GM13977 (cell line): Measurements from ENCODE around the gene USP22.

Experiments
- DNase-seq: peaks from one replicate; pipeline ENCODE4 v3.0.0; 2012; ENCODE audit warnings: low spot score
- in situ Hi-C: fragments of 300-500 bp; cut with MboI; formaldehyde crosslinking; loops from one replicate; pipeline ENCODE4 v1.12.0; 2022; ENCODE audit warnings: low sequenced_read_pairs, low pct_unique_long_range_greater_than_20kb, mixed read lengths, inconsistent platforms; ENCODE audit not compliant: unreplicated experiment
- TF ChIP-seq, protein P1 (sequence below): IDR thresholded peaks from 2 replicates; pipeline ENCODE4 v1.5.1; 2012; ENCODE audit warnings: mild to moderate bottlenecking, control low read depth; ENCODE audit not compliant: insufficient read depth; ENCODE audit errors: extremely low read depth, missing control alignments

USP22 gene

DNA sequence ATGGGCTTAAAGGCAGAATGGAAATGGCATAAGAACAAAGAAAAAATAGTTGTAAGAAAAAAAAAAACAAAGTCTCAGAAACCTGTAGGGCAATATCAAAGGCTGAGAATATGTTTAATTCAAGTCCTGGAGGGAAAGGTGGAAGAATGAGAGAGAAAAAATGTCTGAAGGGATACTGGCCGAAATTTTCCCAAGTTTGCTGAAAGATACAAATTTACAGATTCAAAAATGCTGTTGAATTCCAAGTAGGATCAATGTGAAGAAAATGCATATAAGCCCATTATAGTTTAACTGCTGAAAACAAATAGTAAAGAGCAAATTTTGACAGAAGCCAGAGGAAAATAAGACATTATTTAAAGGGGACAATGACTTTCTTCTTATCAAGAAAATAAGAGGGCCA is 6.6 kb upstream of the USP22 start:
- in situ Hi-C loops: no loop called here
- TF ChIP-seq, protein P1, sequence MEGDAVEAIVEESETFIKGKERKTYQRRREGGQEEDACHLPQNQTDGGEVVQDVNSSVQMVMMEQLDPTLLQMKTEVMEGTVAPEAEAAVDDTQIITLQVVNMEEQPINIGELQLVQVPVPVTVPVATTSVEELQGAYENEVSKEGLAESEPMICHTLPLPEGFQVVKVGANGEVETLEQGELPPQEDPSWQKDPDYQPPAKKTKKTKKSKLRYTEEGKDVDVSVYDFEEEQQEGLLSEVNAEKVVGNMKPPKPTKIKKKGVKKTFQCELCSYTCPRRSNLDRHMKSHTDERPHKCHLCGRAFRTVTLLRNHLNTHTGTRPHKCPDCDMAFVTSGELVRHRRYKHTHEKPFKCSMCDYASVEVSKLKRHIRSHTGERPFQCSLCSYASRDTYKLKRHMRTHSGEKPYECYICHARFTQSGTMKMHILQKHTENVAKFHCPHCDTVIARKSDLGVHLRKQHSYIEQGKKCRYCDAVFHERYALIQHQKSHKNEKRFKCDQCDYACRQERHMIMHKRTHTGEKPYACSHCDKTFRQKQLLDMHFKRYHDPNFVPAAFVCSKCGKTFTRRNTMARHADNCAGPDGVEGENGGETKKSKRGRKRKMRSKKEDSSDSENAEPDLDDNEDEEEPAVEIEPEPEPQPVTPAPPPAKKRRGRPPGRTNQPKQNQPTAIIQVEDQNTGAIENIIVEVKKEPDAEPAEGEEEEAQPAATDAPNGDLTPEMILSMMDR: no peak
- DNase-seq: no peak

DNA sequence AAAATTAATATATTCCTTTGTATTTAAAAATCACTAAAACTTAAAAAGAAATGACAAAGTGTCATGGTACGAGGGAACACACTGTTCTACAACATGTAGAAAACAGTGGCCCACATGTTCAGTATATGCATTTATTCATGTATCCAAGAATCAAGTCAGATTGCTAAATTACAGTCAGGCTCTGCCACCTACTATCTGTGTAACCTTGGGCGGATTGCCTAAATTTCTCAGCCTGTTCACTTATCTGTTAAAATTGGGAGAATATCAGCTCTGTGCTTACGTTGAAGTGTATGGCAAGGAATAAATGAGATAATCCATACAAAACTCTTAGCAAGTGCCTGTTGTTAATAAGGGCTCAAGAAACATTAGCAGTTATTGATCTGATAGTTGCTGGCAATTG is 3.4 kb upstream of the USP22 start:
- no peak for DNase-seq
- TF ChIP-seq, protein P1: no peak
- in situ Hi-C loops: no loop called here

DNA sequence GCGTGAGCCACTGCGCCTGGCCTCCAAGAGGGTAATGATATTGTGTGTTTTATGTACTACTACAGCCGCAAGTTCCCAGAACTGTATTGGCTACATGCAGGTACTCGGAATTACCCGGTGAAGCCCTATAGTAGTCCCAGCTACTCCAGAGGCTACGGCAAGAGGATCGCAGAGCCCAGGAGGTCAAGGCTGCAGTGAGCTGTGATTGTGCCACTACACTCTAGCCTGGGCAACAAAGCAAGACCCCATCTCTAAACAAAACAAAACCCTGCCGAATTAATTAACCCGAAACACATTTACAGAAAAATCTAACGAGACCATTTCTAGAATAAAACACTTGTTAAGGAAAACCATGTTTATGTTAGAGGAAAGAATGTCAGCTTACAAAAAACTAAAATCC is 2.2 kb upstream of the USP22 start:
- no peak for DNase-seq
- TF ChIP-seq, protein P1: no peak
- in situ Hi-C loops: no loop called here

DNA sequence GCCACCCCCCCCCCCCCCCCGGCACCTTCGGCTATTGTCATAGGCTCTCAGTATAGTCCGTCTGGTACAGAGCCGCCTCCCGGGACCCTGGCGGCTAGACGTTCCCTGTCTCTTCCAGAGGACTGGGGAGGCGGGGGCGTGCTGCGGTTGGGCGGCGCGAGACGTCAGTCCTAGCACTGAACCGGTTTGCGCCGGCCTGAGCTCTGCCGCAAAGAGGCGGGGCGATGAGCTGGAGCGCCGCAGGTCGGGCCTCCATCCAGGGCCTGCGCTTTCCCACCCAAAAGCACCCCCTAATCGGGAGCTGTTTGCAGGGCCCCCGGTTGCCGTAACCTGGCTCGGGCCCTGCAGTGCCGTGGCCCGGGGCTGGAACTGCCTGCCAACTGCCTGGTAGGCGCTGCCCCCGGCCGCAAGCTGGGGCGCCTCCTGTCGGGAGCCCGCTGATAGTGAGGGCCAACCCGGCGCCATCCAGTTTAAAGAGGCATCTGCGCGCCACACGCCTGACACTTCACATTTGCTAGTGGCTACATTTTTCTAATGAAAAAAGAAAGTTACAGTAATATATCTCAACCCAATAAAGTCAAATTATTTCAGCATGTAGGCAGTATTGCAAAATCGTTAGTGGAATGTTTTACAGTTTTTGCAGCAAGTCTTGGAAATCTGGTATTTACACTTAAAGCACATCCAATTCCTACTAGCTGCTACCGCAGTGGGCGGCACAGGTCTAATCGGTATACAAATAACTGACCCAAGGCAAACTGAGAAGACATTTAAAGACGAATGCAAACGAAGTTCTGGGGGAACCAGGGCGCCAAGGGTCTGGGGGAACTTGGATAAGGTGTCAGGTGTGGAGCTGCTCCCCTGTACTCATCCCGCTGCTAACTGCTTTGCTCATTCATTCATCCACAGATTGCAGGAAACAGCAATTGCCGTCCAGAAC is 753 bp upstream of the USP22 start:
- in situ Hi-C loops: no loop called here
- TF ChIP-seq, protein P1: peak; percentile 80
- no peak for DNase-seq

DNA sequence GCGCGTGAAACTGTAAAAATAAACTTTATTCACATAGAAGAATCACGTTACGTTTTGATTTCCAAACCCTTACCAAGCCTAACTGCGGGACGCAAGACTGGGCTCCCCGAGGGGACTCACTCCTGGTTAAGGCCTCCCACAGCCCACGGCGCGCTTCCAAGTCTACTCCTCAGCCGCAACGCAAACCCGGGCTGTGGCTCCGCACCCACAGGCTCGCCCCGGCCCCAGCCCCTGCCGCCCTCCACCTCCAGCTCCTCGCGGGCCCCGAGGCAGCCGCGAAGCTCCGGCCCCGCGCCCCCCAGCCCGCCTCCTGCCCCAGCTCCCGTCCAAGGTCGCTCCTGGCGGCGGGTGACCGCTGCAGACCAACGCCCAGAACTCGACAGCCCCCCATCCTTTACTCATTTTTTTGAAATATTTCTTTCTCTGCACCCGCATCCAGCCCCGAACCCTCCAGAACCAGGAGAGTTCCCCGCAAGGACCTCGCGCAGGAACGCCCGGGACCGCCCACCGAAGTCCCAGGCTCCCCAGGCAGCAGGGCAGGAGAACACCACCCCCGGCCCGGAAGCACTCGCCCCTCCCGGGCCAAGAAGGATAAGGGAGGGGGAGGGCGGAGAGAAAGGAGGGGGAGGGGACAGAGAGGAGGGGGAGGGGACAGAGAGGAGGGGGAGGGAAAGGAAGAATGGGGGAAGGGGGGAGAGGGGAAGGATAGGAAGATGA is 912 bp downstream of the USP22 start:
- in situ Hi-C loops: no loop called here

DNA sequence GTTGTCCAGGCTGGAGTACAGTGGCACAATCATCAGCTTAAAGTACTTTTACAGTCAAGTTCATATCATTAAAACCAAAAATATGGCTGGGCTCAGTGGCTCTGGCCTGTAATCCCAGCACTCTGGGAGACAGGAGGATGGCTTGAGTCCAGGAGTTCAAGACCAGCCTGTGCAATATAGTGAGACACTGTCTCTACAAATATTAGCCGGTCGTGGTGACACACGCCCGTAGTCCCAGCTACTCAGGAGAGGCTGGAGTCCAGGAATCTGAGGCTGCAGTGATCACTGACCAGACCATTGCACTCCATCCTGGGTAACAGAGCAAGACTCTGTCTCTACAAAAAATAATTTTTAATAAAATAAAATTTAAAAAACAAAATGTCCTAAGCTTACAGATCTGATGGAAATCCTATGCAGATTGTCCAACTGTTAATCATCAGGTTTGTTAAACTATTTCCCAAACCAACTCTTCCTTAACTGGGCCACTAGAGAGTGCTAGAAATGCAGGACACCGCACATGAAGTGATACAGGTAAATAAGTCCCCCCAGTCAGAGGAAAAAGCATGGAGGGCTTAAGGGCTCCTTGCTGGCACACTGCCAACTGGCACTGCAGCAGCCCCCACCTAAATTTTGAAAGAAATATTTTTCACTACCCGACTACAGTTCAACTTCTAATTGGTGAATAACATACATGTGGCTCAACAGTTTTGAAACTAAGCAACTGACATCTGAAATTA is 2.8 kb downstream of the USP22 start:
- TF ChIP-seq, protein P1: peak; percentile 59
- in situ Hi-C loops: no loop called here
- no peak for DNase-seq

More for the DNA sequence above, 912 bp downstream of the USP22 start:
- TF ChIP-seq, protein P1: no peak
- peak; percentile 78 for DNase-seq
